B cell (primary cell): ENCODE measurements around the gene LRP1-AS. TPM values are rescaled to one million over a fixed set of nuclear protein-coding genes. Genes with fewer than 3 reads are reported as not detected.

Source experiments
- ATAC-seq: fragments of 200-7000 bp; cut with Tn5 transposase; one replicate; pipeline ENCODE4 v1.10.0; 2021; ENCODE audit warnings: low read depth, mild to moderate bottlenecking, moderate number of reproducible peaks, moderate library complexity
- CTCF ChIA-PET: fragments of 350-600 bp; sonication (Branson Sonifier 250); formaldehyde crosslinking; loops from one replicate; lab custom pipeline; 2021; ENCODE audit warnings: antibody characterized with exemption, inconsistent platforms; lab: Charles Lee
- POLR2A ChIA-PET: fragments of 350-600 bp; sonication (Branson Sonifier 250); formaldehyde crosslinking; loops from one replicate; lab custom pipeline; 2021; ENCODE audit warnings: antibody characterized with exemption; lab: Charles Lee
- DNase-seq: peaks from one replicate; pipeline ENCODE4 v3.0.0; 2013
- H2AFZ ChIP-seq: 2 replicates; pipeline ENCODE4 v1.6.1; 2012; ENCODE audit warnings: mild to moderate bottlenecking, low read depth, low read length; ENCODE audit not compliant: insufficient read depth, poor library complexity, severe bottlenecking
- H3K27ac ChIP-seq, 2 donors: 1 replicate in 1 of 2; 2 replicates in 1 of 2; pipeline ENCODE4 v1.5.1; 2012 to 2013; ENCODE audit warnings: low read length in 2 of 2, mild to moderate bottlenecking in 2 of 2, moderate library complexity in 1 of 2
- H3K27me3 ChIP-seq, 4 experiments: fragments of 200-600 bp in 1 of 4; sonication (generic) in 1 of 4; replicated peaks in 1 of 4; 1 replicate in 2 of 4; 2 replicates in 2 of 4; pipeline versions ENCODE4 v1.6.1 to v1.7.0; 2013 to 2016; ENCODE audit warnings: low read length in 3 of 4, mild to moderate bottlenecking in 2 of 4, mixed read lengths in 1 of 4, moderate library complexity in 1 of 4; ENCODE audit not compliant: insufficient read depth in 4 of 4, control insufficient read depth in 3 of 4; ENCODE audit errors: control extremely low read depth in 1 of 4
- H3K36me3 ChIP-seq, 2 experiments: replicated peaks in 1 of 2; 1 replicate in 1 of 2; 2 replicates in 1 of 2; pipeline versions ENCODE4 v1.6.1 to v1.7.1; 2013; ENCODE audit warnings: low read length in 1 of 2; ENCODE audit not compliant: insufficient read depth in 2 of 2, control insufficient read depth in 1 of 2; ENCODE audit errors: control extremely low read depth in 1 of 2, extremely low read depth in 1 of 2
- H3K4me1 ChIP-seq, 2 donors: fragments of 200-600 bp in 1 of 2; sonication (generic) in 1 of 2; 1 replicate in 1 of 2; 2 replicates in 1 of 2; pipeline versions ENCODE4 v1.5.1 to v1.6.1; 2013 to 2017; ENCODE audit warnings: low read length in 2 of 2; ENCODE audit not compliant: control insufficient read depth in 2 of 2, insufficient read depth in 2 of 2
- H3K4me2 ChIP-seq: replicated peaks from 2 replicates; pipeline ENCODE3; 2012; ENCODE audit warnings: mild to moderate bottlenecking, low read depth, low read length; ENCODE audit not compliant: poor library complexity, severe bottlenecking
- H3K4me3 ChIP-seq, 5 experiments: fragments of 200-600 bp in 1 of 5; sonication (generic) in 1 of 5; 1 replicate in 3 of 5; 2 replicates in 2 of 5; pipeline versions ENCODE4 v1.5.1 to v1.7.0; 2011 to 2016; ENCODE audit warnings: low read length in 4 of 5, mild to moderate bottlenecking in 4 of 5, low read depth in 2 of 5, control low read depth in 1 of 5, moderate library complexity in 1 of 5; ENCODE audit not compliant: insufficient read depth in 1 of 5; ENCODE audit errors: control extremely low read depth in 1 of 5, extremely low read depth in 1 of 5
- H3K79me2 ChIP-seq: fragments of 200-600 bp; sonication (generic); one replicate; pipeline ENCODE4 v1.6.0; 2016; ENCODE audit warnings: low read length; ENCODE audit not compliant: control insufficient read depth, insufficient read depth
- H3K9ac ChIP-seq: fragments of 200-600 bp; sonication (generic); 2 replicates; pipeline ENCODE4 v1.6.1; 2017; ENCODE audit warnings: mild to moderate bottlenecking, low read length, moderate library complexity
- H3K9me3 ChIP-seq, 3 donors: one replicate each; pipeline versions ENCODE4 v1.6.1 to v1.7.1; 2013; ENCODE audit warnings: low read length in 2 of 3; ENCODE audit not compliant: control insufficient read depth in 2 of 3, insufficient read depth in 1 of 3; ENCODE audit errors: control extremely low read depth in 1 of 3
- H4K20me1 ChIP-seq: 2 replicates; pipeline ENCODE4 v1.6.0; 2012; ENCODE audit warnings: mild to moderate bottlenecking, low read length; ENCODE audit not compliant: insufficient read depth, control insufficient read depth, poor library complexity, severe bottlenecking
- H3K27ac Mint-ChIP-seq: one replicate; pipeline ENCODE4 v1.8.0; 2021; ENCODE audit warnings: mixed read lengths
- H3K27me3 Mint-ChIP-seq: one replicate; pipeline ENCODE4 v1.8.0; 2021; ENCODE audit warnings: mixed read lengths
- H3K4me1 Mint-ChIP-seq: one replicate; pipeline ENCODE4 v1.8.0; 2021; ENCODE audit warnings: mixed read lengths
- H3K4me3 Mint-ChIP-seq: one replicate; pipeline ENCODE4 v1.8.0; 2021; ENCODE audit warnings: mixed read lengths
- H3K9me3 Mint-ChIP-seq: one replicate; pipeline ENCODE4 v1.8.0; 2022; ENCODE audit warnings: mixed read lengths; ENCODE audit not compliant: insufficient read depth
- EZH2 ChIP-seq: IDR thresholded peaks from 2 replicates; pipeline ENCODE4 v1.6.1; 2012; ENCODE audit warnings: borderline replicate concordance, low read depth, mild to moderate bottlenecking, moderate library complexity, low read length; ENCODE audit not compliant: insufficient read depth, poor library complexity, severe bottlenecking
- WGBS: methylation state at CpG from one replicate; pipeline ENCODE4 v1.1.5; 2013; ENCODE audit warnings: missing lambda C conversion rate; ENCODE audit not compliant: insufficient coverage; 5-methylcytosine and 5-hydroxymethylcytosine counted together
- intact Hi-C: fragments of 100-400 bp; cut with micrococcal nuclease; formaldehyde crosslinking; loops from one replicate; pipeline ENCODE4 v1.10.0; 2022
- polyA plus RNA-seq: library from polyadenylated mRNA; depleted of rRNA; stranded (reverse); fragments of >200 nt; gene quantifications from 2 replicates; pipeline ENCODE4 v1.2.3, GENCODE V29; 2012
- total RNA-seq, 2 donors: library from RNA; stranded (reverse); fragments of 120-200 nt in 1 of 2; gene quantifications; 1 replicate in 1 of 2; 2 replicates in 1 of 2; pipeline versions ENCODE4 v1.2.3 to v1.2.4, GENCODE V29; 2013 to 2022
- TF ChIP-seq, protein P1 (sequence below): fragments of 200-600 bp; IDR thresholded peaks from one replicate; pipeline ENCODE4 v1.8.0; 2022; ENCODE audit warnings: antibody characterized with exemption, mild to moderate bottlenecking

The LRP1-AS gene
- total and polyA plus RNA-seq, 2 donors (not counting 1 experiment from before 2014, with no cell fraction given) = not detected

DNA sequence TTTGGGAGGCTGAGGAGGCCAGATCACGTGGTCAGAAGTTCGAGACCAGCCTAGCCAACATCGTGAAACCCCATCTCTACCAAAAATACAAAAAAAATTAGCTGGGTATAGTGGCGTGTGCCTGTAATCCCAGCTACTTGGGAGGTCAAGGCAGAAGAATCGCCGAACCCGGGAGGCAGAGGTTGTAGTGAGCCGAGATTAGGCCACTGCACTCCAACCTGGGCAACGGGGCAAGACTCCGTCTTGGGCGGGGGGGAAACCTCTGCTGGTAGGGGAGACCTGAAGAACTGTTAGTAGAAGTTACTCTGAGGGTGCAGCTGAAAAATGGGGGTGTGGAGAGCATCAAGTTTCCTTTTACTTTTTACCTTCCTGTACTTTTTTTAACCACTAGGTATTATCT lies 21.4 kb downstream of the LRP1-AS start:
- H3K4me3 Mint-ChIP-seq = peak overlapping the region; percentile 37
- H3K27me3 Mint-ChIP-seq = peaks cover 10% of the 10 kb centered on the region
- Histone ChIP-seq H3K9me3 (peaks cover 0 to 2% (median 0%) of the 10 kb centered on the region in 3 donors), H3K4me1 (peaks cover 11 to 21% of the 10 kb centered on the region in 2 donors), H3K9ac (no peak overlapping the region), H4K20me1 (no peaks in the 10 kb centered on the region), H3K36me3 (no peaks in the 10 kb centered on the region), H3K27me3 (peaks cover 0 to 13% (median 3%) of the 10 kb centered on the region in 4 experiments), H3K27ac (no peak overlapping the region), H3K4me3 (no peak overlapping the region), H2AFZ (no peak overlapping the region), H3K4me2 (no peak overlapping the region), H3K79me2 (no peaks in the 10 kb centered on the region)
- H3K4me1 Mint-ChIP-seq = peaks cover 12% of the 10 kb centered on the region
- WGBS = 95% methylated on average over 8 of the region's 11 CpGs
- no peak overlapping the region for H3K27ac Mint-ChIP-seq
- POLR2A ChIA-PET = interaction anchor here (1.0 kb wide), 1 partner anchor 53 kb away, joined by 4 read pairs; no protein-coding TSS in a partner anchor
- ATAC-seq = no peak
- DNase-seq = no peak
- CTCF ChIA-PET = interaction anchor here (1.4 to 8.1 kb wide), 10 partner anchors 10 to 116 kb away, joined by 3 to 108 read pairs (median 36); partner anchors contain the start of gene STAT6
- intact Hi-C loops = loop anchor here (5.0 kb wide), 1 partner anchor 369 kb away; no protein-coding TSS in a partner anchor
- TF ChIP-seq EZH2 = no peak
- TF ChIP-seq, protein P1, sequence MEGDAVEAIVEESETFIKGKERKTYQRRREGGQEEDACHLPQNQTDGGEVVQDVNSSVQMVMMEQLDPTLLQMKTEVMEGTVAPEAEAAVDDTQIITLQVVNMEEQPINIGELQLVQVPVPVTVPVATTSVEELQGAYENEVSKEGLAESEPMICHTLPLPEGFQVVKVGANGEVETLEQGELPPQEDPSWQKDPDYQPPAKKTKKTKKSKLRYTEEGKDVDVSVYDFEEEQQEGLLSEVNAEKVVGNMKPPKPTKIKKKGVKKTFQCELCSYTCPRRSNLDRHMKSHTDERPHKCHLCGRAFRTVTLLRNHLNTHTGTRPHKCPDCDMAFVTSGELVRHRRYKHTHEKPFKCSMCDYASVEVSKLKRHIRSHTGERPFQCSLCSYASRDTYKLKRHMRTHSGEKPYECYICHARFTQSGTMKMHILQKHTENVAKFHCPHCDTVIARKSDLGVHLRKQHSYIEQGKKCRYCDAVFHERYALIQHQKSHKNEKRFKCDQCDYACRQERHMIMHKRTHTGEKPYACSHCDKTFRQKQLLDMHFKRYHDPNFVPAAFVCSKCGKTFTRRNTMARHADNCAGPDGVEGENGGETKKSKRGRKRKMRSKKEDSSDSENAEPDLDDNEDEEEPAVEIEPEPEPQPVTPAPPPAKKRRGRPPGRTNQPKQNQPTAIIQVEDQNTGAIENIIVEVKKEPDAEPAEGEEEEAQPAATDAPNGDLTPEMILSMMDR = no peak
- H3K9me3 Mint-ChIP-seq = no peaks in the 10 kb centered on the region

GRCh38 chr12:57124261-57124877 lies 23.1 kb downstream of the LRP1-AS start:
- Histone ChIP-seq H3K27me3 (peaks cover 0 to 9% (median 1%) of the 10 kb centered on the region in 4 experiments), H3K27ac (no peak overlapping the region), H3K9ac (no peak overlapping the region), H3K4me3 (no peak overlapping the region), H3K4me2 (no peak overlapping the region), H4K20me1 (no peaks in the 10 kb centered on the region), H3K36me3 (no peaks in the 10 kb centered on the region), H3K79me2 (no peaks in the 10 kb centered on the region), H2AFZ (no peak overlapping the region), H3K4me1 (peaks cover 13 to 21% of the 10 kb centered on the region in 2 donors), H3K9me3 (peaks cover 0 to 2% (median 0%) of the 10 kb centered on the region in 3 donors)
- Mint-ChIP-seq H3K9me3 (no peaks in the 10 kb centered on the region), H3K27me3 (peaks cover 3% of the 10 kb centered on the region), H3K27ac (no peak overlapping the region), H3K4me3 (peak overlapping the region; percentile 9), H3K4me1 (peaks cover 7% of the 10 kb centered on the region)
- POLR2A ChIA-PET = interaction anchor here (0.5 to 1.0 kb wide), 3 partner anchors 12 to 105 kb away, joined by 3 to 4 read pairs (median 3); partner anchors contain the start of gene SHMT2
- CTCF ChIA-PET = interaction anchor here (0.5 to 8.1 kb wide), 35 partner anchors 9 to 610 kb away, joined by 3 to 108 read pairs (median 4); partner anchors contain the start of genes NEMP1, SHMT2 and STAT6
- ATAC-seq = peak; percentile 67
- intact Hi-C loops = loop anchor here (1.0 to 2.0 kb wide), 2 partner anchors 48 to 59 kb away; no protein-coding TSS in a partner anchor
- peak; percentile 84 for DNase-seq
- WGBS = 16% methylated on average over 7 of the region's 10 CpGs
- TF ChIP-seq, protein P1 = peak; percentile 96
- TF ChIP-seq EZH2 = no peak
